GM12878 (cell line): ENCODE results near the gene TSR3. TPM values are rescaled to one million over a fixed set of nuclear protein-coding genes. Genes with fewer than 3 reads are reported as not detected.

ENCODE experiments used
- ATAC-seq: fragments of 200-7000 bp; cut with Tn5 transposase; 3 replicates; pipeline ENCODE4 v1.9.1; 2020; ENCODE audit warnings: mild to moderate bottlenecking, moderate library complexity
- BruUV-seq: library from RNA; stranded (reverse); fragments of 400-500 nt; replicated peaks from 2 replicates; lab custom pipeline; 2021; lab: Mats Ljungman, UMichigan
- CTCF ChIA-PET: fragments of 300-600 bp; sonication (Branson Sonifier 250); formaldehyde crosslinking; extraction: SDS; loops from one replicate; lab custom pipeline; 2021; ENCODE audit warnings: inconsistent platforms; lab: Yijun Ruan, JAX
- POLR2A ChIA-PET: fragments of 350-600 bp; formaldehyde crosslinking; extraction: SDS; loops from one replicate; lab custom pipeline; 2021; ENCODE audit warnings: inconsistent platforms; lab: Charles Lee
- RAD21 ChIA-PET: fragments of 300-600 bp; sonication (Branson Sonifier 250); formaldehyde crosslinking; loops from one replicate; lab custom pipeline; 2023; ENCODE audit warnings: antibody characterized with exemption; ENCODE audit not compliant: unreplicated experiment; lab: Charles Lee
- SMC1A ChIA-PET: fragments of 300-600 bp; sonication (Branson Sonifier 250); formaldehyde crosslinking; loops from one replicate; lab custom pipeline; 2023; ENCODE audit not compliant: unreplicated experiment, uncharacterized antibody; lab: Charles Lee
- DNase-seq: peaks from one replicate; pipeline ENCODE4 v3.0.0-alpha.2; 2011; ENCODE audit warnings: low read depth, low spot score
- FAIRE-seq: peaks from 3 replicates; lab custom pipeline; 2011; peaks lifted over from hg19 to GRCh38; lab: Jason Lieb, UNC
- H2AFZ ChIP-seq: 2 replicates; pipeline ENCODE4 v1.6.0; 2011; ENCODE audit warnings: low read depth, low read length, control low read depth; ENCODE audit not compliant: control insufficient read depth
- H3K27ac ChIP-seq: 2 replicates; pipeline ENCODE4 v1.5.1; 2011; ENCODE audit warnings: control low read depth; ENCODE audit not compliant: control insufficient read depth, insufficient read depth
- H3K27me3 ChIP-seq, 2 experiments: replicated peaks in 1 of 2; 2 replicates each; pipeline versions ENCODE4 v1.6.0 to v1.6.1; 2011; ENCODE audit warnings: low read length in 1 of 2; ENCODE audit not compliant: control insufficient read depth in 2 of 2, insufficient read depth in 2 of 2
- H3K36me3 ChIP-seq, 2 experiments: 2 replicates each; pipeline ENCODE4 v1.5.1; 2011; ENCODE audit warnings: low read length in 1 of 2; ENCODE audit not compliant: control insufficient read depth in 2 of 2, insufficient read depth in 2 of 2
- H3K4me1 ChIP-seq: 2 replicates; pipeline ENCODE4 v1.6.1; 2011; ENCODE audit warnings: mild to moderate bottlenecking, low read length, moderate library complexity, mixed read lengths; ENCODE audit not compliant: control insufficient read depth, insufficient read depth
- H3K4me2 ChIP-seq: 2 replicates; pipeline ENCODE4 v1.6.0; 2011; ENCODE audit warnings: control low read depth; ENCODE audit not compliant: control insufficient read depth, insufficient read depth
- H3K4me3 ChIP-seq: fragments of 200-600 bp; sonication (generic); 2 replicates; pipeline ENCODE4 v1.5.1; 2016
- H3K79me2 ChIP-seq: 2 replicates; pipeline ENCODE4 v1.6.0; 2011; ENCODE audit warnings: low read length; ENCODE audit not compliant: control insufficient read depth, insufficient read depth
- H3K9ac ChIP-seq: 2 replicates; pipeline ENCODE4 v1.8.0; 2011; ENCODE audit warnings: low read length, control low read depth, mixed read lengths; ENCODE audit not compliant: control insufficient read depth, insufficient read depth
- H3K9me3 ChIP-seq: replicated peaks from 3 replicates; pipeline ENCODE4 v1.5.1; 2011; ENCODE audit warnings: mild to moderate bottlenecking, low read length; ENCODE audit not compliant: control insufficient read depth, insufficient read depth
- H4K20me1 ChIP-seq: 2 replicates; pipeline ENCODE4 v1.6.0; 2011; ENCODE audit not compliant: control insufficient read depth, insufficient read depth
- IRF5 ChIP-seq: fragments of 450-650 bp; IDR thresholded peaks from 2 replicates; pipeline ENCODE4 v1.6.1; 2017; ENCODE audit warnings: borderline replicate concordance
- POLR2AphosphoS5 ChIP-seq: IDR thresholded peaks from 2 replicates; pipeline ENCODE4 v1.6.1; 2011; ENCODE audit warnings: mild to moderate bottlenecking, low read length, inconsistent platforms
- SIN3A ChIP-seq: IDR thresholded peaks from 2 replicates; pipeline ENCODE4 v1.6.1; 2012; ENCODE audit warnings: low read depth, low read length, improper control_type of control experiment
- TAF1 ChIP-seq: IDR thresholded peaks from 2 replicates; pipeline ENCODE4 v1.6.1; 2011; ENCODE audit warnings: mild to moderate bottlenecking, low read depth, low read length, borderline replicate concordance
- WGBS: methylation state at CpG from one replicate; pipeline ENCODE4 v1.1.6; 2016; ENCODE audit warnings: low lambda C conversion rate; ENCODE audit not compliant: insufficient replicate concordance, insufficient coverage; ENCODE audit errors: missing lambda C conversion rate; 5-methylcytosine and 5-hydroxymethylcytosine counted together
- in situ Hi-C: fragments of 300-500 bp; cut with MboI; formaldehyde crosslinking; loops from 9 replicates; pipeline ENCODE4 v1.14.3; 2018; ENCODE audit warnings: mixed read lengths
- intact Hi-C: fragments of 100-400 bp; cut with micrococcal nuclease; formaldehyde crosslinking; loops from one replicate; pipeline ENCODE4 v1.14.2; 2022; ENCODE audit not compliant: unreplicated experiment
- polyA plus RNA-seq, 11 experiments: library from polyadenylated mRNA; depleted of rRNA in 4 of 11; unstranded in 6 of 11; stranded (reverse) in 5 of 11; fragments of >200 nt; fragmentation: Nextera tagmentation in 4 of 11; fragmentation: Illumina TruSeq in 1 of 11; extraction: Ambion mirVana in 4 of 11; extraction: Trizol in 1 of 11; gene quantifications; 1 replicate in 1 of 11; 2 replicates in 10 of 11; pipeline versions ENCODE4 v1.2.1 to v1.2.3, GENCODE V29; 2011 to 2016; ENCODE audit warnings: inconsistent platforms in 2 of 11, missing spikeins in 2 of 11, low read depth in 1 of 11
- total RNA-seq, 4 experiments: library from RNA; depleted of rRNA in 3 of 4; stranded (reverse); fragments of >200 nt in 3 of 4; fragmentation: Illumina TruSeq in 1 of 4; extraction: Trizol in 1 of 4; gene quantifications; 2 replicates each; pipeline versions ENCODE4 v1.2.1 to v1.2.3, GENCODE V29; 2013 to 2021

Gene TSR3
- total and polyA plus RNA-seq, 10 of the 15 experiments (the other 5 are each of a cell fraction or from before 2014, with no cell fraction given), result 3.4 to 108 (median 46.9) TPM

DNA sequence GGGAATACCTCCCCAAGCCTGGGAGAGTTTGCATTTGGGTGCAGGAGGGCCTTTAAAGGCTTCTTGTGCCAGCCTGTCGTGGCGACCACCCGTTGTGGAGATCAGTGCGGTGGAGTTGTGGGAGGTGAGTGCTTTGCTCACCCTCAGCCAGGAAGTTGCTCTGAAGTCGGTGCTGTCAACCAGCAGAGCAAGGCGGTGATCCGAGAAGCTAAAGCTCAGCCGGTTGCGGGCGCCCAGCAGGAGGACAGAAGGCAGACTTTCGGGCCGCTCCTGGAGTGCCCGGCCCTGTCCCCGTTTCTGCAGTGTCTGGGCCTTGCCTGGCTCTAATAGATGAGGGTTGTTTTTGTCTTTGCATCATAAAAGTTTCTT lies 40.9 kb downstream of the TSR3 start:
- Histone ChIP-seq H3K79me2 (peaks cover 52% of the 10 kb centered on the region), H4K20me1 (peaks cover 35% of the 10 kb centered on the region)
- CTCF ChIA-PET, result no interaction called here

More for the DNA sequence above, 40.9 kb downstream of the TSR3 start:
- no peaks in the 10 kb centered on the region for H3K9me3 ChIP-seq
- intact Hi-C loops, result no loop called here
- ChIA-PET RAD21 (no interaction called here), SMC1A (no interaction called here), POLR2A (no interaction called here)
- ATAC-seq (peak; percentile 48), FAIRE-seq (peak; percentile 49), DNase-seq (no peak)
- in situ Hi-C loops, result no loop called here
- no peaks in the 10 kb centered on the region for H3K27me3 ChIP-seq
- peak overlapping the region; percentile 51 for H3K27ac ChIP-seq
- H3K36me3 ChIP-seq, result peaks cover 5 to 26% of the 10 kb centered on the region in 2 experiments; a peak in 3 of 4 replicates
- H3K4me2 ChIP-seq, result peak overlapping the region; percentile 97
- H3K4me1 ChIP-seq, result peaks cover 7% of the 10 kb centered on the region
- H3K4me3 ChIP-seq, result peak overlapping the region; percentile 93
- BruUV-seq, result no TSS peak
- TF ChIP-seq SIN3A (0 out of 2 replicates have a peak, but pooled peaks have one; percentile 29), POLR2AphosphoS5 (0 out of 2 replicates have a peak, but pooled peaks have one; percentile 3), IRF5 (no peak), TAF1 (peak; percentile 34; the same call in 1 of the 2 replicates)
- H2AFZ ChIP-seq, result no peak overlapping the region
- WGBS, result 1% methylated on average over 14 of the region's 14 CpGs
- peak overlapping the region; percentile 100 for H3K9ac ChIP-seq
